Neutrophil (primary cell): ENCODE measurements around the gene ATP6V1E1.
A peak's percentile ranks its signal among the peaks of the same experiment; 100 is the strongest.
"Not testable (repeated sequence)": the region's sequence is repeated elsewhere in the genome, so short reads cannot be mapped to it uniquely, and the experiment has no call there.

ENCODE experiments used
- H3K27ac ChIP-seq: fragments of 200-600 bp; sonication (generic); 2 replicates; pipeline ENCODE4 v1.5.1; 2016; ENCODE audit warnings: mild to moderate bottlenecking, moderate library complexity
- H3K27me3 ChIP-seq: fragments of 200-600 bp; sonication (generic); 2 replicates; pipeline ENCODE4 v1.6.0; 2016; ENCODE audit warnings: mild to moderate bottlenecking
- H3K36me3 ChIP-seq: fragments of 200-600 bp; sonication (generic); 2 replicates; pipeline ENCODE4 v1.5.1; 2017
- H3K4me1 ChIP-seq, 2 experiments: fragments of 200-600 bp in 1 of 2; sonication (generic) in 1 of 2; 1 replicate in 1 of 2; 2 replicates in 1 of 2; pipeline versions ENCODE4 v1.5.1 to v1.6.1; 2013 to 2016; ENCODE audit warnings: low read depth in 1 of 2, low read length in 1 of 2, mild to moderate bottlenecking in 1 of 2, moderate library complexity in 1 of 2; ENCODE audit not compliant: control insufficient read depth in 1 of 2, insufficient read depth in 1 of 2
- H3K4me3 ChIP-seq, 2 experiments: fragments of 200-600 bp in 1 of 2; sonication (generic) in 1 of 2; 1 replicate in 1 of 2; 2 replicates in 1 of 2; pipeline ENCODE4 v1.5.1; 2013 to 2016; ENCODE audit warnings: low read depth in 1 of 2, low read length in 1 of 2, mild to moderate bottlenecking in 1 of 2, moderate library complexity in 1 of 2
- H3K9me3 ChIP-seq: fragments of 200-600 bp; sonication (generic); 2 replicates; pipeline ENCODE4 v1.5.1; 2016
- CTCF ChIP-seq: fragments of 200-600 bp; sonication (generic); IDR thresholded peaks from 2 replicates; pipeline ENCODE4 v1.5.1; 2016; ENCODE audit warnings: antibody characterized with exemption

ATP6V1E1 gene

GRCh38 chr22:17638182-17638431 is 9.6 kb upstream of the ATP6V1E1 start:
- Histone ChIP-seq H3K27ac (peak overlapping the region; percentile 89), H3K27me3 (no peaks in the 10 kb centered on the region), H3K4me3 (peak overlapping the region; percentile 71 to 87), H3K9me3 (no peaks in the 10 kb centered on the region), H3K4me1 (peaks cover 41% of the 10 kb centered on the region in 2 experiments), H3K36me3 (no peaks in the 10 kb centered on the region)
- no peak for TF ChIP-seq CTCF

- no peaks in the 10 kb centered on the region for H3K36me3 ChIP-seq
- no peaks in the 10 kb centered on the region for H3K9me3 ChIP-seq
- peak overlapping the region; percentile 89 for H3K27ac ChIP-seq
- no peaks in the 10 kb centered on the region for H3K27me3 ChIP-seq
- peaks cover 36 to 37% of the 10 kb centered on the region in 2 experiments for H3K4me1 ChIP-seq
- TF ChIP-seq CTCF, result no peak
- H3K4me3 ChIP-seq, result peak overlapping the region; percentile 71 to 87
Observed at GRCh38 chr22:17637490-17638181, 9.1 kb upstream of the ATP6V1E1 start.

GRCh38 chr22:17636850-17637249 is 8.3 kb upstream of the ATP6V1E1 start:
- H3K4me3 ChIP-seq, H3K9me3 ChIP-seq, H3K27me3 ChIP-seq, H3K36me3 ChIP-seq: not testable (repeated sequence)
- Histone ChIP-seq H3K27ac (peak overlapping the region; percentile 89), H3K4me1 (peaks cover 35 to 36% of the 10 kb centered on the region in 2 experiments)

- no peak overlapping the region for H3K27ac ChIP-seq
- H3K27me3 ChIP-seq, result no peaks in the 10 kb centered on the region
- H3K4me3 ChIP-seq, result no peak overlapping the region
- no peaks in the 10 kb centered on the region for H3K36me3 ChIP-seq
- H3K9me3 ChIP-seq, result no peaks in the 10 kb centered on the region
- TF ChIP-seq CTCF, result no peak
- H3K4me1 ChIP-seq, result peaks cover 24 to 25% of the 10 kb centered on the region in 2 experiments
Observed at GRCh38 chr22:17634696-17635095, 6.1 kb upstream of the ATP6V1E1 start.

GRCh38 chr22:17633998-17634323 is 5.4 kb upstream of the ATP6V1E1 start:
- H3K36me3 ChIP-seq, result no peaks in the 10 kb centered on the region
- peaks cover 24 to 25% of the 10 kb centered on the region in 2 experiments for H3K4me1 ChIP-seq
- H3K27ac ChIP-seq, result no peak overlapping the region
- H3K27me3 ChIP-seq, result no peaks in the 10 kb centered on the region
- H3K9me3 ChIP-seq, result no peaks in the 10 kb centered on the region
- no peak overlapping the region for H3K4me3 ChIP-seq
- no peak for TF ChIP-seq CTCF

- H3K36me3 ChIP-seq, result no peaks in the 10 kb centered on the region
- no peak overlapping the region for H3K27ac ChIP-seq
- no peak overlapping the region for H3K4me3 ChIP-seq
- TF ChIP-seq CTCF, result no peak
- H3K9me3 ChIP-seq, result no peaks in the 10 kb centered on the region
- H3K4me1 ChIP-seq, result peaks cover 24 to 27% of the 10 kb centered on the region in 2 experiments
- no peaks in the 10 kb centered on the region for H3K27me3 ChIP-seq
Observed at GRCh38 chr22:17633217-17633997, 4.9 kb upstream of the ATP6V1E1 start.
